Measurements from ENCODE around the gene NTSR1. TPM values are rescaled to one million over a fixed set of nuclear protein-coding genes. Genes with fewer than 3 reads are reported as not detected.

The NTSR1 gene
- total RNA-seq, 1 experiment from 2014 or later = 7.8 TPM

GRCh38 chr20:62769346-62770071 lies 60.9 kb downstream of the NTSR1 start:
- ChIA-PET POLR2A (ENCODE audit: unreplicated experiment) (no interaction called here), CTCF (no interaction called here)
- Histone ChIP-seq H3K27ac (ENCODE audit: low read length) (no peak overlapping the region), H3K4me2 (ENCODE audit: low read length) (no peak overlapping the region), H3K4me3 (ENCODE audit: low read length) (no peak overlapping the region), H4K20me1 (ENCODE audit: low read length) (no peaks in the 10 kb centered on the region), H3K4me1 (ENCODE audit: insufficient read depth, low read length) (peaks cover 7% of the 10 kb centered on the region), H3K9me2 (replicated peaks; ENCODE audit: low read length) (no peaks in the 10 kb centered on the region), H3K9me3 (ENCODE audit: low read length) (no peaks in the 10 kb centered on the region), H3K79me2 (ENCODE audit: low read length) (no peaks in the 10 kb centered on the region), H3K27me3 (ENCODE audit: low read length) (0 out of 2 replicates have a peak, but pooled peaks cover 4% of the 10 kb centered on the region), H3K9ac (ENCODE audit: low read length) (no peak overlapping the region), H3K36me3 (ENCODE audit: low read depth, low read length) (no peaks in the 10 kb centered on the region), H2AFZ (ENCODE audit: low read length) (no peak overlapping the region), H3F3A (ENCODE audit: low read length, unreplicated experiment) (no peaks in the 10 kb centered on the region)
- no peak for DNase-seq
- no peak for ATAC-seq
- intact Hi-C loops (cut with micrococcal nuclease) = no loop called here
- BruUV-seq (replicated peaks) = no TSS peak
- TF ChIP-seq EZH2phosphoT487 (IDR thresholded peaks at IDR 0.05; ENCODE audit: borderline replicate concordance, low read length) = no peak
- TF ChIP-seq, protein P1, sequence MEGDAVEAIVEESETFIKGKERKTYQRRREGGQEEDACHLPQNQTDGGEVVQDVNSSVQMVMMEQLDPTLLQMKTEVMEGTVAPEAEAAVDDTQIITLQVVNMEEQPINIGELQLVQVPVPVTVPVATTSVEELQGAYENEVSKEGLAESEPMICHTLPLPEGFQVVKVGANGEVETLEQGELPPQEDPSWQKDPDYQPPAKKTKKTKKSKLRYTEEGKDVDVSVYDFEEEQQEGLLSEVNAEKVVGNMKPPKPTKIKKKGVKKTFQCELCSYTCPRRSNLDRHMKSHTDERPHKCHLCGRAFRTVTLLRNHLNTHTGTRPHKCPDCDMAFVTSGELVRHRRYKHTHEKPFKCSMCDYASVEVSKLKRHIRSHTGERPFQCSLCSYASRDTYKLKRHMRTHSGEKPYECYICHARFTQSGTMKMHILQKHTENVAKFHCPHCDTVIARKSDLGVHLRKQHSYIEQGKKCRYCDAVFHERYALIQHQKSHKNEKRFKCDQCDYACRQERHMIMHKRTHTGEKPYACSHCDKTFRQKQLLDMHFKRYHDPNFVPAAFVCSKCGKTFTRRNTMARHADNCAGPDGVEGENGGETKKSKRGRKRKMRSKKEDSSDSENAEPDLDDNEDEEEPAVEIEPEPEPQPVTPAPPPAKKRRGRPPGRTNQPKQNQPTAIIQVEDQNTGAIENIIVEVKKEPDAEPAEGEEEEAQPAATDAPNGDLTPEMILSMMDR (conservative IDR thresholded peaks at IDR 0.05; ENCODE audit: low read depth, low read length) = no peak
- no peak for TF ChIP-seq EZH2 (IDR thresholded peaks at IDR 0.05; ENCODE audit: low read length, unreplicated experiment)

GRCh38 chr20:62770111-62770910 lies 61.7 kb downstream of the NTSR1 start:
- TF ChIP-seq EZH2phosphoT487 (IDR thresholded peaks at IDR 0.05; ENCODE audit: borderline replicate concordance, low read length) = no peak
- no peaks in the 10 kb centered on the region for H3K36me3 ChIP-seq (ENCODE audit: low read depth, low read length)
- ChIA-PET POLR2A (ENCODE audit: unreplicated experiment) (no interaction called here), CTCF (no interaction called here)
- H3K4me2 ChIP-seq (ENCODE audit: low read length) = no peak overlapping the region
- no peaks in the 10 kb centered on the region for H4K20me1 ChIP-seq (ENCODE audit: low read length)
- H3K4me3 ChIP-seq (ENCODE audit: low read length) = no peak overlapping the region
- no TSS peak for BruUV-seq (replicated peaks)
- intact Hi-C loops (cut with micrococcal nuclease) = no loop called here
- H3K79me2 ChIP-seq (ENCODE audit: low read length) = no peaks in the 10 kb centered on the region
- ATAC-seq = no peak
- no peak overlapping the region for H2AFZ ChIP-seq (ENCODE audit: low read length)
- H3K9ac ChIP-seq (ENCODE audit: low read length) = no peak overlapping the region
- H3F3A ChIP-seq (ENCODE audit: low read length, unreplicated experiment) = no peaks in the 10 kb centered on the region
- H3K27me3 ChIP-seq (ENCODE audit: low read length) = 0 out of 2 replicates have a peak, but pooled peaks cover 4% of the 10 kb centered on the region
- no peaks in the 10 kb centered on the region for H3K9me3 ChIP-seq (ENCODE audit: low read length)
- peaks cover 7% of the 10 kb centered on the region for H3K4me1 ChIP-seq (ENCODE audit: insufficient read depth, low read length)
- H3K27ac ChIP-seq (ENCODE audit: low read length) = no peak overlapping the region
- no peak for DNase-seq
- no peaks in the 10 kb centered on the region for H3K9me2 ChIP-seq (replicated peaks; ENCODE audit: low read length)

- CTCF ChIA-PET = no interaction called here
- ATAC-seq (no peak), DNase-seq (no peak)
- H3K27me3 ChIP-seq (ENCODE audit: low read length) = 0 out of 2 replicates have a peak, but pooled peaks cover 4% of the 10 kb centered on the region
- TF ChIP-seq, protein P1 (conservative IDR thresholded peaks at IDR 0.05; ENCODE audit: low read depth, low read length) = no peak
- TF ChIP-seq EZH2 (IDR thresholded peaks at IDR 0.05; ENCODE audit: low read length, unreplicated experiment) (no peak), EZH2phosphoT487 (IDR thresholded peaks at IDR 0.05; ENCODE audit: borderline replicate concordance, low read length) (no peak)
- peaks cover 7% of the 10 kb centered on the region for H3K4me1 ChIP-seq (ENCODE audit: insufficient read depth, low read length)
- no peaks in the 10 kb centered on the region for H3K9me2 ChIP-seq (replicated peaks; ENCODE audit: low read length)
- no peak overlapping the region for H3K4me3 ChIP-seq (ENCODE audit: low read length)
- no peak overlapping the region for H3K27ac ChIP-seq (ENCODE audit: low read length)
- POLR2A ChIA-PET (ENCODE audit: unreplicated experiment) = no interaction called here
- no peak overlapping the region for H3K4me2 ChIP-seq (ENCODE audit: low read length)
- intact Hi-C loops (cut with micrococcal nuclease) = no loop called here
- H3K9me3 ChIP-seq (ENCODE audit: low read length) = no peaks in the 10 kb centered on the region
- H2AFZ ChIP-seq (ENCODE audit: low read length) = no peak overlapping the region
- H3K36me3 ChIP-seq (ENCODE audit: low read depth, low read length) = no peaks in the 10 kb centered on the region
- no peaks in the 10 kb centered on the region for H3F3A ChIP-seq (ENCODE audit: low read length, unreplicated experiment)
- no TSS peak for BruUV-seq (replicated peaks)
- H3K79me2 ChIP-seq (ENCODE audit: low read length) = no peaks in the 10 kb centered on the region
- no peak overlapping the region for H3K9ac ChIP-seq (ENCODE audit: low read length)
- H4K20me1 ChIP-seq (ENCODE audit: low read length) = no peaks in the 10 kb centered on the region
Observed at GRCh38 chr20:62770916-62771315, 62.3 kb downstream of the NTSR1 start.
